ENCODE data around the gene ARHGAP9.
A peak's percentile ranks its signal among the peaks of the same experiment; 100 is the strongest.
"Not testable (repeated sequence)": the region's sequence is repeated elsewhere in the genome, so short reads cannot be mapped to it uniquely, and the experiment has no call there.

Gene ARHGAP9

DNA sequence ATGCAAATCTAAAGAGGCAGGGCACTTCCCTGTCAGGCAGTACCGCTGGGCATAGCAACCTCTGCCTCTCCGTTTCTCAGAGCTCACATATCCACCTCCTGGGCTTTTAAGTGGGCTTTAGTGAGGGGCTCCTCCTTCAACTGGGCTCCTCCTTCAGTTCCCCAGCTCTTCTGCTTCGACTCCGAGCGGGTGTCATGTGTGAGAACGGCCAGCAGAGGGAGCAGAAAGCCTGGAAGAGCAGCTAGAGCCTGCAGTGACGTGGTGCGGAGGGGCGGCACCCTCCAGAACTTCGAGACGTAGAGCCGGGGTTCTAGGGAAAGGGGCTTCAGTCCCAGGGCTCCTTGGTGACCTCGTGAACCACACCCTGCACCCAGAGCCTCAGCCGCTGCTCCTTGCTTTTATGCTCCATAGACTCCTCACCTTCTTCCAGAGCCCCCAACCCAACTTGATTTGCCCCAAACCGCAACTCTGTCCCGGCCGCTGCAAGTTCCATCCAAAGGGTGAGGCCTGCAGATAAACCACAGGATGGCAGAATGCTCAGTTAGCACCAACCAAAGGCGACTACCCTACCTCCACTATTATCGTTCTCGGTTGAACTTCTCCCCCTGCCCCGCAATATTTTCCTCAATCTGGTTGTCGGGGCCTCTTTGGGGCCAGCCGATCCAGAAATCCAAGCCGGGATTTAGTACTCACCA is 20.5 kb downstream of the ARHGAP9 start:
- DNase-seq (ENCODE audit: low read depth, low spot score) = peak; percentile 92

DNA sequence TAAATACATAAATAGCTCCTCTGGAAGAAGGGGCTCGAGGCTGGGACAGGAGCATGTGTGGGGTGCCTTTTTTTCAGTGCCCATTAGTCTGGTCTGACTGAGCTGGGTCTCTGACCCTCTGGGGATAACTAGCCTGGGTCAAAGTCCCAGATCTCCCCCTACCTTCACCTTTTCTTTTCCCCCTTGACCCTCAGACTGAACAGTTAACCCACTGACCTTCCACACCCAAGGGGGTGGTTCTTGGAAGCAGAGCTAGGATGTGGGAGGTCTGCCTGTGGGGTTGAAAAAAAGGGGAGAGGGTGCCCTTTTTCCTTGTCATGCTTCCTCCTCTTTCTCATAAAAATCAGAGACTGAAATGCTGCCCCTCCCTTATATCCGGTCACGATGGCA is 21.0 kb downstream of the ARHGAP9 start:
- DNase-seq (ENCODE audit: low read depth, low spot score) = no peak

DNA sequence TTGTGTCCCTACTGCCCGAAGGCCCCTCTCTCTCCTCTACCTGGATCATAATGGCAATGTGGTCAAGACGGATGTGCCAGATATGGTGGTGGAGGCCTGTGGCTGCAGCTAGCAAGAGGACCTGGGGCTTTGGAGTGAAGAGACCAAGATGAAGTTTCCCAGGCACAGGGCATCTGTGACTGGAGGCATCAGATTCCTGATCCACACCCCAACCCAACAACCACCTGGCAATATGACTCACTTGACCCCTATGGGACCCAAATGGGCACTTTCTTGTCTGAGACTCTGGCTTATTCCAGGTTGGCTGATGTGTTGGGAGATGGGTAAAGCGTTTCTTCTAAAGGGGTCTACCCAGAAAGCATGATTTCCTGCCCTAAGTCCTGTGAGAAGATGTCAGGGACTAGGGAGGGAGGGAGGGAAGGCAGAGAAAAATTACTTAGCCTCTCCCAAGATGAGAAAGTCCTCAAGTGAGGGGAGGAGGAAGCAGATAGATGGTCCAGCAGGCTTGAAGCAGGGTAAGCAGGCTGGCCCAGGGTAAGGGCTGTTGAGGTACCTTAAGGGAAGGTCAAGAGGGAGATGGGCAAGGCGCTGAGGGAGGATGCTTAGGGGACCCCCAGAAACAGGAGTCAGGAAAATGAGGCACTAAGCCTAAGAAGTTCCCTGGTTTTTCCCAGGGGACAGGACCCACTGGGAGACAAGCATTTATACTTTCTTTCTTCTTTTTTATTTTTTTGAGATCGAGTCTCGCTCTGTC is 22.8 kb downstream of the ARHGAP9 start:
- no peak for DNase-seq (ENCODE audit: low read depth, low spot score)

DNA sequence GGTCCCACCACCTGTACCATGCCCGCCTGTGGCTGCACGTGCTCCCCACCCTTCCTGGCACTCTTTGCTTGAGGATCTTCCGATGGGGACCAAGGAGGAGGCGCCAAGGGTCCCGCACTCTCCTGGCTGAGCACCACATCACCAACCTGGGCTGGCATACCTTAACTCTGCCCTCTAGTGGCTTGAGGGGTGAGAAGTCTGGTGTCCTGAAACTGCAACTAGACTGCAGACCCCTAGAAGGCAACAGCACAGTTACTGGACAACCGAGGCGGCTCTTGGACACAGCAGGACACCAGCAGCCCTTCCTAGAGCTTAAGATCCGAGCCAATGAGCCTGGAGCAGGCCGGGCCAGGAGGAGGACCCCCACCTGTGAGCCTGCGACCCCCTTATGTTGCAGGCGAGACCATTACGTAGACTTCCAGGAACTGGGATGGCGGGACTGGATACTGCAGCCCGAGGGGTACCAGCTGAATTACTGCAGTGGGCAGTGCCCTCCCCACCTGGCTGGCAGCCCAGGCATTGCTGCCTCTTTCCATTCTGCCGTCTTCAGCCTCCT is 23.4 kb downstream of the ARHGAP9 start:
- no peak for DNase-seq (ENCODE audit: low read depth, low spot score)

DNA sequence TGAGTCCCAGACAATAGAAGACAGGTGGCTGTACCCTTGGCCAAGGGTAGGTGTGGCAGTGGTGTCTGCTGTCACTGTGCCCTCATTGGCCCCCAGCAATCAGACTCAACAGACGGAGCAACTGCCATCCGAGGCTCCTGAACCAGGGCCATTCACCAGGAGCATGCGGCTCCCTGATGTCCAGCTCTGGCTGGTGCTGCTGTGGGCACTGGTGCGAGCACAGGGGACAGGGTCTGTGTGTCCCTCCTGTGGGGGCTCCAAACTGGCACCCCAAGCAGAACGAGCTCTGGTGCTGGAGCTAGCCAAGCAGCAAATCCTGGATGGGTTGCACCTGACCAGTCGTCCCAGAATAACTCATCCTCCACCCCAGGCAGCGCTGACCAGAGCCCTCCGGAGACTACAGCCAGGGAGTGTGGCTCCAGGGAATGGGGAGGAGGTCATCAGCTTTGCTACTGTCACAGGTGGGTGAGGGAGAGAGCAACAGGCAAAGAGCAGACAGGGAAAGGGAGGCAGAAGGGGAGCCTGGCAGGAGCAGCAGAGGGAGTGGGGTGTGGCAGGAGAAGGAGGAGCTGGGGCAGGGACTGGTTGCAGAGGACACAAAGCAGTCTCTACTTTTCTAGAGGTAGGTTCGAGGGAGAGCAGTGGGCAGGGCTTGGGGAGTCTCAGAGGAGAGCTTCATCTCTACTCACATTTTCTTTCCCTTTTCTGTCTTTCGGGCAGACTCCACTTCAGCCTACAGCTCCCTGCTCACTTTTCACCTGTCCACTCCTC is 24.1 kb downstream of the ARHGAP9 start:
- no peak for DNase-seq (ENCODE audit: low read depth, low spot score)

DNA sequence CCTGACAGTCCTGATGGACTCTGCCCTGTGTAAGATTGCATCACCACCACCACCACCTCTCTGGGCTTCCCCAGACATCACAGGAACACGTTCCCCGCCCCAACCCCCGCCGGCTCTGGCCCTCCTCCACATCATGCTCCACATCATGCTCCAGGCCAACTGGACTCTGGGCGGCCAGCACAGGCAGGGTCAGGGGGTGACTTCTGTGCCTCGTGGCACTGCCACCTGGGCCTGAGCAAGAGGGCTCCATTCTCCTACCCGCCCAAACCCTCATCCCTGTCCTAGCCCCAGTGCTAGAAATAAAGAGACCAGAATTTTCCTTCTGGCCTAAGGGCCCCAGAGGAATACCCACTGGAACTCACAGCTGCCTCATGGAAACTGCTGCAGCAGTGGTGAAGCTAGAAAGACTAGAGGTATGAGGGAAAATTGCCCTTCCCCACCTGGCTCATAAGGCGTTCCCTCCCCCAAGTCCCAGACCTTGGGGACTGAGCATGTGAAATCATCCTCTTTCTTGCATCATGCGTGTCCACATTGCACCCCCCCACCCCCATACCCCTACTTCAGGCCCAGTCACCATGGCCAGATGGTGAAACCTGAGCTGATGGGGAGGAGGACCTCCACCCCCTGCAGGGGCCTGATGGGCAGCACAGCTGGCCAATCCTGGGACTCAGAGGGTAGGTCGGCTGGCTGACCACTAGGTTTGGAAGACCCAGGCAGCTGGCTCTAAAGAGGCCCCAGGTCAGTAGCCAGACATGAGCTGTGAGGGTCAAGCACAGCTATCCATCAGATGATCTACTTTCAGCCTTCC is 24.9 kb downstream of the ARHGAP9 start, which contains the start of gene INHBE:
TSS of gene INHBE (plus strand) at position 742 of the 808 bp plus-strand sequence. CDS start 230 bp downstream, outside the sequence.
- DNase-seq (ENCODE audit: low read depth, low spot score) = no peak

DNA sequence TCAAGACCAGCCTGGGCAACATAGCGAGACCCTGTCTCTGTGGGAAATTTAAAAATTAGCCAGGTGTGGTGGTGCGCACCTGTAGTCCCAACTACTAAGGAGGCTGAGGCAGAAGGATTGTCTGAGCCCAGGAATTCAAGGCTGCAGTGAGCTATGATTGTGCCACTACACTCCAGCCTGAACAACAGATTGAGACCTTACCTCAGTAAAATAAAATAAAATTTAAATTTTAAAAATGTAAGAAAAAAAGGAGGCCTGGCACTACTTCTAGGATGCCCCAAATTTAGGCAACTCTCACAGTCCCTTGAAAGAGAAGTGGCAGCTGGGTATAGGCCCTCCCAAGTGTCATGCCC is 25.5 kb downstream of the ARHGAP9 start:
- no peak for DNase-seq (ENCODE audit: low read depth, low spot score)

DNA sequence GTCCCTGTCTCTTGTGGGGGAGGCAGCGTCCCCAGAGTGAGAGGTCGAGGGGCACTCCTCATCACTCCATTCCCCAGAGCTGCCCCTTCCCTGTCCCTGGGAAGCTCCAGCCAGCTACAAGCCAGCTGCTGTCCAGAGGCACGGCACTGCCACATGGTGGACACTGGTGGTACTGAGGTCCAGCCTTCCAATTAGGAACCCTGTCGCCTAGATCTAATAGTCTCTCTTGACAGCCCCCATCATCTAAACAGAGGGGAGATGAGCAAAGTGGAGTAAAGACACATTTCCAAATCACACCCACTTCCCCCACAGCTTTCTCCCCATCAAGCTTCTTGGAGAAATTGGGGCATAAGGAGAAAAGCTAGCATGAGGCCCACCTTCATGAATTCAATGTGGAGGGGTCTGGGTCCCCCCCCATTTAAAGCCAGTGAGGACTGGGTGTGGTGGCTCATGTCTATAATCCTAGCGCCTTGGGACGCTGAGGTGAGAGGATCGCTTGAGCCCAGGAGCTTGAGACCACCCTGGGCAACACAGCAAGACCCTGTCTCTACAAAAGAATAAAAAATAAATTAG is 26.6 kb downstream of the ARHGAP9 start:
- DNase-seq (ENCODE audit: low read depth, low spot score) = no peak

DNA sequence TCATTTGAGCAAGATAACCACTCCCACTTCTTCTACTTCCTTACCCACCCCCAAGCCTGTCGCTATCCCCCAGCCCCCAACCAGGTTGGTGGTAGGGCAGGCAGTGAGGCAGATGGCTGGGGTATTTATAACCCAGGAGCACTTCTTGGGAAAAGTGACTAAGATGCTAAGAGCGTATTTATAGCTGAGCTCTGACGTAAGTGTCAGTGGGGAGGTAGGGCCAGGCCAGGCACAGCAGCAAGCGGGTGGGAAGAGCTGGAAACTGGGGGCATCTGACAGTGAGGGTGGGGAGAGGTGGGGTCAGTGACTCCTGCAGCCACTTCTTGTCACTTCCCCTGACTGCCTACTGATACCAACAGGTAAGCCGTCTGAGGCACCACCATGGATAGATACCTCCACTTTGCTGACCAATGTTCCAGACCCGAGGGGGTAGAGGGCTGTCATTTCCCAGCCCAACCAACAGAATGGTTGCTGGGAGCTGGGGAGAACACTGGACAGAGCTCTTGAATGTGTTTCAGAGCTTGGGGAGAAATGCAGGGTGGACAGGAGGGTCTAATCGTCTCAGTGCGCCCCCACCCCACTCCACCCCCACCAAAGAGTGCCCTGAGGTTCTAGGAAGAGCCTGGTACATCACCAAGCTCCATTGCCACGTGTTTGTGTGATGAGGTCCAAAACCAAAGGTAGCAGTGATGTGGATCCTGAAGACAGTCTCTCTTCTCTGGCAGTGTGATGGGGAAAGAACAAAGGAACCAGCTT is 27.3 kb downstream of the ARHGAP9 start:
- DNase-seq (ENCODE audit: low read depth, low spot score) = no peak

DNA sequence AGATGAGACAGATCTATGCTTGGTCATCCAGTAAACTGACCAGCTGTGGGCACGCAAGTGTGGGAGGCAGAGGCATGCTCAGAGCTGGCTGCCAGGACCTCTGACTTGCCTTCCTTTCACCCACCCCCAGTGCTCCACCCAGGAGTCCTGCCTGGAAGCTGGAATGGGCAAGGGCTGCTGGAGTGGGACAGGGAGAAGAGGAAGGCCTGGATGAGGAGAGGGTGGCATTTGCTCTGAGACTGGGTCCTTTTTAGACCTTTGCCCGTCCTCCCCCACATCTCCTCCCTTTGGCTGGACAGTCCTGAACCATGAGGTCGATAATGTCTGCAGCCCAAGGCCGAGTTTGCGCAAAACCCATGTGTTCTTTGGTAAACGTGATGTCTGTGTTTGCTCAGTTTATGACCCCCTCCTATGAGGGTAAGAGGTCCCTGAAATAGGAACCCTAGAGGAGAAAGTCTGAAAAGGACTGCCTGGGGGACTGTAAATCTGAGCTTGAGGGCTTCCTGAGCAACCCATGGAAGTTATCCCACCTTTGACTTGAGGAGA is 28.4 kb downstream of the ARHGAP9 start:
- DNase-seq (ENCODE audit: low read depth, low spot score) = no peak

DNA sequence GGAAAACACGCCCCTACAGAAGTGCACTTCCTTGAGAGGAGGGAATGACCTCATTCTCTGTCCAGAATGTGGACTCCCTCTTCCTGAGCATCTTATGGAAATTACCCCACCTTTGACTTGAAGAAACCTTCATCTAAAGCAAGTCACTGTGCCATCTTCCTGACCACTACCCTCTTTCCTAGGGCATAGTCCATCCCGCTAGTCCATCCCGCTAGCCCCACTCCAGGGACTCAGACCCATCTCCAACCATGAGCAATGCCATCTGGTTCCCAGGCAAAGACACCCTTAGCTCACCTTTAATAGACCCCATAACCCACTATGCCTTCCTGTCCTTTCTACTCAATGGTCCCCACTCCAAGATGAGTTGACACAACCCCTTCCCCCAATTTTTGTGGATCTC is 29.6 kb downstream of the ARHGAP9 start:
- no peak for DNase-seq (ENCODE audit: low read depth, low spot score)

DNA sequence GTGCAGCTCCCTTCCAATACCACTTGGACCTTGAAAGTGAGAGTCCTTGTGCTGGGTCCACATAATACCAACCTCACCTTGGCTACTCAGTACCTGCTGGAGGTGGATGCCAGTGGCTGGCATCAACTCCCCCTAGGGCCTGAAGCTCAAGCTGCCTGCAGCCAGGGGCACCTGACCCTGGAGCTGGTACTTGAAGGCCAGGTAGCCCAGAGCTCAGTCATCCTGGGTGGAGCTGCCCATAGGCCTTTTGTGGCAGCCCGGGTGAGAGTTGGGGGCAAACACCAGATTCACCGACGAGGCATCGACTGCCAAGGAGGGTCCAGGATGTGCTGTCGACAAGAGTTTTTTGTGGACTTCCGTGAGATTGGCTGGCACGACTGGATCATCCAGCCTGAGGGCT is 30.3 kb downstream of the ARHGAP9 start:
- DNase-seq (ENCODE audit: low read depth, low spot score) = no peak

DNA sequence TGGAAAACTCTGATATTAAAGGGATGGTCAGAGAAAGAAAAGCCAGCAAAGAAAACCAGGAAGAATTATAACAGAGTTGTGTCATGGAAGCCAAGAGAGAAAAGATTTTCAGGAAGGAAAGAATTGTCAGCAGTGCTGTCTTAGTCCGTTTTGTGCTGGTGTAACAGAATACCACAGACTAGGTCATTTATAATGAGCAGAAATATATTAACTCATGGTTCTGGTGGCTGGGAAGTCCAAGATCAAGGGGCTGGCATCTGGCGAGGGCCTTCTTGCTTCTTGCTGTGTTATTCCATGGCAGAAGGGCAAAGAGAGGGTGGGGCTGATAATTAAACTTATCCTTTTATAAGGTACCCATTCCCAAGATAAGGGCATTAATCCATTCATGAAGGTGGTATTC is 31.0 kb downstream of the ARHGAP9 start:
- no peak for DNase-seq (ENCODE audit: low read depth, low spot score)

DNA sequence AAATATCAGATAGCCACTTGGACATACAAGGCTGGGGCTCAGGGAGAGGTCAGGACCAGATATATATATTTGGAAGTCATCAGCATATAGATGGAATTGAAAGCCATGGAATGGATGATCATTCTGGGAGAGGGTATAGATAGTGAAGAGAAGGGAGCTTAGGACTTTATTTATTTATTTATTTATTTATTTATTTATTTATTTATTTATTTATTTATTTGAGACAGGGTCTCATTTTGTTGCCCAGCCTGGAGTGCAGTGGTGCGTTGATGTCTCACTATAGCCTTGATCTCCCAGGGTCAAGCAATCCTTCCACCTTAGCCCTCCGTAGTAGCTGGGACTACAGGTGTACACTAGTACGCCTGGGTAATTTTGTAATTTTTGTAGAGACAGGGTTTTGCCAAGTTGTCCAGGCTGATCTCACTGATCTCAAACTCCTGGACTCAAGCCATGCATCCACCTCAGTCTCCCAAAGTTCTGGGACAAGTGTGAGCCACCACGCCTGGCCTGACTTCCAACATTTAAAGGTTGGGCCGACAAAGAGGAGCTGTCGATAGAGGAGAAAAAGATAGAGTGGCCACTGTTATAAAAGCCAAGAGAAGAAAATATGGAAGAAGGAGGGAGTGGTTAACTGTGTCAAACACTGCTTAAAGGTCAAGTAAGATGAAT is 33.2 kb downstream of the ARHGAP9 start:
- no peak for DNase-seq (ENCODE audit: low read depth, low spot score)

DNA sequence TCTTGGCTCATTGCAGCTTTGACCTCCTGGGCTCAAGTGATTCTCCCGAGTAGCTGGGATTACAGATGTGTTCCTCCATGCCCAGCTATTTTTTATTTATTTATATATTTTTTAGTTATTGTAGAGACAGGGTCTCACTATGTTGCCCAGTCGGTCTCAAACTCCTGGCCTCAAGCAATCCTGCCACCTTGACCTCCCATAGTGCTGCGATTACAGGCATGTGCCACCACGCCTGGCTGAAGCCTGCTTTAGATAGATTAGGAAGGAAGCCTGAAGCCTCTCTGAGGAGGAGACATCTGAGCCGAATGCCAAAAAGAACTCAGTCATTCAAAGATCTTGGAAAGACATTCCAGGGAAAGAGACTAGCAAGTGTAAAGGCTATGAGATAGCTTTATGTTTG is 34.9 kb downstream of the ARHGAP9 start:
- no peak for DNase-seq (ENCODE audit: low read depth, low spot score)

DNA sequence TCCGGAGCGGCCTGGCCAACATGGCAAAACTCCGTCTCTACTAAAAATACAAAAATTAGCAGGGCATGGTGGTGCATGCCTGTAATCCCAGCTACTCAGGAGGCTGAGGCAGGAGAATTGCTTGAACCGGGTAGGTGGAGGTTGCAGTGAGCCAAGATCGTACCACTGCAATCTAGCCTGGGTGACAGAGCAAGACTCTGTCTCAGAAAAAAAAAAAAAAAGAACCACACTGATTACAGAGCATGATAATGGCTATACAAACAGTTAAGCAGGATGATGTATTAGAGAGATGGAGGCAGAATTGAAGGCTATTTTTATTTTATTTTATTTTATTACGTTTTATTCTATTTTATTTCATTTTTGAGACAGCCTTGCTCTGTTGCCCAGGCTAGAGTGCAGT is 35.3 kb downstream of the ARHGAP9 start:
- not testable (repeated sequence) for DNase-seq (ENCODE audit: low read depth, low spot score)

DNA sequence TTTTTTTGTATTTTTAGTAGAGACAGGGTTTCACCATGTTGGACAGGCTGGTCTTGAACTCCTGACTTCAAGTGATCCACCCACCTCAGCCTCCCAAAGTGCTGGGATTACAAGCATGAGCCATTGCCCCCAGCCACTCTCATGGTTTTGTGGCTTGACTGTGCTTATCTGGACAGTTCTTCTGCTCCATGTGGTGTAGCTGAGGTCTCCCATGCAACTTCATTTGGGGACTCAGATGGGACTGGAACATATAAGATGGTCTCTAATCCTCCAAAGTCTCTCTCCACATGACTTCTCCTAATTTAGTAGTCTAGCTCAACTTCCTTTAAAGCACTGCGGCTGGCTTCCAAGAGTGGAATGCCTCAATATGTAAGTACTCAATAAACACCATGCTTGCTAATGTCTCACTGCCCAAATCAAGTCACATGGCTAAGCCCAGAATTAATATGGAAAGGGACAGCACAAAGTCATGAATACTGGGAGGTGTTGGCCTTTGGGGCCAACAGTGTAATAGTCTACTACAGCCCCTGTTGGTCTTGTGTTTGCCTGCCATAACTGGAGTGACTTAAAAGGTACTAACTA is 37.7 kb downstream of the ARHGAP9 start:
- no peak for DNase-seq (ENCODE audit: low read depth, low spot score)

DNA sequence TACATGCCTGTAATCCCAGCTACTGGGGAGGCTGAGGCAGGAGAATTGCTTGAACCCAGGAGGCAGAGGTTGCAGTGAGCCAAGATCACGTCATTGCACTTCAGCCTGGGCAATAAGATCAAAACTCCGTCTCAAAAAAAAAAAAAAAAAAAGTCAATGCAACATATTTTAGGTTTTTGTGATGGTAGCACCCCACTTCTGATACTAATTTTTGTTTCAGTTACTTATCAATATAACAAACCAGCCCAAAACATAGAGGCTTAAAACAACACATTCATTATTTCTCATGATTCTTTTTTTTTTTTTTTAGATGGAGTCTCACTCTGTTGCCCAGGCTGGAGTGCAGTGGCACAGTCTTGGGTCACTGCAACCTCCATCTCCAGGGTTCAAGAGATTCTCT is 38.3 kb downstream of the ARHGAP9 start:
- DNase-seq (ENCODE audit: low read depth, low spot score) = not testable (repeated sequence)

DNA sequence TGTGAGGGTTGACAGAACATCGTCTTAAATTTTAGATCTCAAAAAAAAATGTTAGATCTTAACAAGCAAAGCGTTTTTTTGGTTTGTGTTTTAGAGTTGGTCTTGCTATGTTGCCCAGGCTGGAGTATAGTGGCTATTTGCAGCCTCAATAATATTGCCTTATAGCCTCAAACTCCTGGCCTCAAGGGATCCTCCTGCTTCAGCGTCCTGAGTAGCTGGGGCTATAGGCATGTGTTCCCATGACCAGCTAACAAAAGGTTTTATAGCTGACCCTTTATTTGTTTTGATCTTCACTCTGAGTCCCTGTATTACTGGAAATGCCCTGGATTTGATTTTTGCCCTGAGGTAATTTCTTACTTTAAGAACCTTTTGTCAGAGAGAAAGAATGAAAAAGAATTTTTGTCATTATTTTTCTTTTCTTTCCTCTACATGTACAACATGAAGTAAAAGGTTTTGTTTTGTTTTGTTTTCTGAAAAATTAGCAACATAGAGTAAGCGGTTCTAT is 39.9 kb downstream of the ARHGAP9 start:
- DNase-seq (ENCODE audit: low read depth, low spot score) = no peak
